GM18870 (cell line): ENCODE data around the gene TMEM134.
"Not testable (repeated sequence)": the region's sequence is repeated elsewhere in the genome, so short reads cannot be mapped to it uniquely, and the experiment has no call there.

Experiments used
- ATAC-seq: cut with Tn5 transposase; IDR thresholded peaks from one replicate; pipeline ENCODE4 v1.9.1; 2021; ENCODE audit warnings: moderate library complexity; ENCODE audit not compliant: unreplicated experiment

The TMEM134 gene

DNA sequence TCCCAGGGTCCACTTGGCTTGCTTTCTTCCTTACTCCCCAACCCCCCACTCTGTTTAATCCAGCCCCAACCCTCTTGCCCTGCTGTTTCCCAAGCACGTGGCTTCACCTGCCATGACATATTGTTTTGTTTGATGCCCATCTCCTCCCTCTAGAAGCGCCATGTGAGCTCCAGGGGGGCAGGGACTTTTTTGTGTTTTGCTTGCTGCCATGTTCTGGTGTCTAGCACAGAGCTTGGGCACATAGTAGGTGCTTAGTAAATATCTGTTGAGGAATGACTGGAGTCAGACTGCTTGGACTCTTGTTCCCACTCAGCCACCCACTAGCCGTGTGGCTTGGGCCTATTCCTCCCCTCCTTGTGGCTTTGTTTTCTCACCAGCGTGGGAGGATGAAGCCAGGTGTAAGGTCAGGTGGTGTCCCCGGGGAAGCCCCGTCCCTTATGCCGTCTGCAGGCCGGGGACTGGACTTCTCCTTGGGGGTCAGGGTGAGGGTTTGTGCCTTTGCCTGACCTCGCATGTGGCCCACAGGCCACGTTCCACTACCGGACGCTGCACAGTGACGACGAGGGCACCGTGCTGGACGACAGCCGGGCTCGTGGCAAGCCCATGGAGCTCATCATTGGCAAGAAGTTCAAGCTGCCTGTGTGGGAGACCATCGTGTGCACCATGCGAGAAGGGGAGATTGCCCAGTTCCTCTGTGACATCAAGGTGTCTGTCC lies 17.6 kb upstream of the TMEM134 start:
- peak; percentile 28 for ATAC-seq

DNA sequence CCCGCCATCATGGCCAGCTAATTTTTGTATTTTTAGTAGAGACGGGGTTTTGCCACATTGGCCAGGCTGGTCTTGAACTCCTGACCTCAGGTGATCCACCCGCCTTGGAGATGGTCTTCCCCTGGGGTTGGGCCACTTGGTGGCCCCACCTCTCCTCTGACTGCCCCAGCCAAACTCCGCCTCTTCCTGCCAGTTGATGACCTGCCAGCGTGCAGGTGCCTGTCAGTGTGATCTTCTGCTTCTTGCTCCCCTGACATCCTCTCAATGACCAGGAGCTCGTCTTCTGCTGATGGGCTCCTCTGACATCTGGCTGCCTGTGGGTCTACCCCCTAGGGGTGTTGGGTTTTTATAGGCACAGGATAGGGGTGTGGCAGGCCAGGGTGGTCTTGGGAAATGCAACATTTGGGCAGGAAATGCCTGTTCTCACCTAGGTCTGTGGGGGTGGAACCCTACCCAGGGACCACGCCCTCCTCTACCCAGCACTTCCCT lies 16.9 kb upstream of the TMEM134 start:
- ATAC-seq = not testable (repeated sequence)

DNA sequence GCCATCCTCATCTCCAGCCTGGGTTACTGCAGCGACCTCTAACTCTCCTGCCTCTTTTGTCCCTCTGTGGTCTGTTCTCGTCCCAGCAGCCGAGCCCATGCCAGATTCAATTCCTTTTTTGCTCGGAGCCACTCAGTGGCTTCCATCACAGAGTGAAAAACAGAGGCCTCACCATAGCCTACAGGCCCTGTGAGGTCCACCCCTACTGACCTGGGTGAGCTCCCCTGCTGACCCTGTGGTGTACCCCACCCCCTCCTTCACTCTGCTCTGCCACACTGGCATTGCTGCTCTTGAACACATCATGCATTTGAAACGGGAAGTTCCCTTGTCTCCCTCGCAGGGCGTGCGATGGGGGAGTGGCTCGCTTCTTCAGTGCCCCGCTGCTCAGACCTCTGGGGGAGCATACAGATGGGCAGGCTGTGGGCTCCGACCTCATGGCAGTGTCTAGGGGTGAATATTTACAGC lies 15.8 kb upstream of the TMEM134 start:
- no peak for ATAC-seq

DNA sequence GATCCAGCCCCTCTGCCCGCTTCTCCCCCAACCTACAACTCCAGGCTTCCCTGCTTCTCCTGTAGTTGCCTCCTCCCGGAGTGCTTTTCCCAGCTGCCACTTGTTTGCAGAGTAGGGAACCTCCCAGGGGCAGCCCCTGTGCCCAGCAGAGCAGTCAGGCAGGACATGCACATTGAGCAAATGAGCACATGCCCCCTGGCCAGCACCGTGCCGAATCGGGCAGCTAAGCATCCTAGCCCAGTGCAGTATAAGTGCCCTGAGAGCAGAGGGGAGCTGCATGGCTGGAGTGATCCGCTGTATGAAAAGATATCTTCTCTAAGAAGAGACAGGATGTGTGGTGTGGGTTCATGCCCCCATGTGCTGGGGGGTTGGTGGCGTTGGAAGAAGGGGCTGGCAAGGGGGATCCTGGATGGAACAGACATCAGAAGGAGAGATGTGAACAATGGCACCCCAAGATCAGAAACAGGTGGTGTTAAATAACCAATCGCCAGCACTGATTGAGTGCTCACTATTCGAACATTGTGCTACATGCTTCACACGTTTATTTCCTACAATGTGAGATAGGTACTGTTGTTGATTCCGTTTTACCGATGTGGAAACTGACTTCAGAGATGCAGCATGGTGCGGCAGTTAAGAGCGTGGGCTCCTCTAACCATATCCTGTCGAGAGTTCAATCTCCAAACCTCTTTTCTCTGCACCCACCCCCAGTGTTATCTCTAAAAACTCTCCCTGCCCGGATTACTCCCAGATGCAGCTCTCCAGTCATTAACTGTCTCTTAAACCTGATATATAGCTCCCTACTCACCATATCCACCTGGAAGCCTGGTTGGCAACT lies 15.0 kb upstream of the TMEM134 start:
- ATAC-seq = no peak

DNA sequence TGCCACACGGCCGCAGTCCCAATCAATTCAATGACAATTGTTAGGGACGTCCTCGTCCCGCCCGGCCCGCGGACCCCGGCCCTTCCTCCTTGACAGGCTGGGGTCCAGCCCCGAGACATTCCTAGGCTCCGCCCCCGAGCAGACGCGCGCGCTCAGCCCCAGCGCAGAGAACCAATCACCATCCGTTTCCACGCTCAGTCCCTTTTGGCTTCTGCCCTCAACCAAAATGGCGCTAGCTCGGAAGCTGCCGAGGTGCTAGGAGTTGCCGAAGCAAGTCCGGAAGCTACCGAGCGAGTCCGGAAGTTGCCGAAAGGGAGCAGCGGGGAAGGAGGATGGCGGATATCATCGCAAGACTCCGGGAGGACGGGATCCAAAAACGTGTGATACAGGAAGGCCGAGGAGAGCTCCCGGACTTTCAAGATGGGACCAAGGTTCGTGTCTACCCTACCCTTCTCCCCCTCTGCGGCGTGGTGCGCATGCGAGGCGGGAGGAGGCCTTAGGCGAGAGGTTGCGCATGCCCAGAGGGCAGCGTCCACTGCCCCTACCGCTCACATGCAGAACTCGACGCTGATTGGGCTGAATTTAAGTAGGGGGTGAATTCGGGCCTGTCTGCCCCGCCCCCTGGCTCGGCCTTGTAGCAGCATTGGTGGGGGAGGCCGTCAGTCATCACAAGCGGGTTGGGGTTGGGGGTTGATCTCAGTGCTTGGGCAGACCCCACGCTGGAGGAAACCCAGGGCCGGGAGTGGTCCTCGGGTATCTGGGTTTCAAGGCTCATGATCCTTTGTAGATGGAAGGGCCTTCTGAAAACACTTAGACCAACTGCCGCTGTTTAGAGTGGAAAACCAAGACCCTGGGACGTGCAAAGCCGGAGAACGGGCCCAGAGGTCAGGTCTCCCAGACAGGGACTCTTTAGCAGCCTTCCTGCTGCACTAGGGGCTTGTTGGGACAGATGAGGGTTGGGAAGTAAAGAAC lies 14.1 kb upstream of the TMEM134 start, which contains the start of gene AIP:
Gene AIP, plus strand, starts transcription at position 200 of the 972 bp plus-strand sequence. Its CDS starts 133 bp downstream, at position 333.
- peak; percentile 75 for ATAC-seq

DNA sequence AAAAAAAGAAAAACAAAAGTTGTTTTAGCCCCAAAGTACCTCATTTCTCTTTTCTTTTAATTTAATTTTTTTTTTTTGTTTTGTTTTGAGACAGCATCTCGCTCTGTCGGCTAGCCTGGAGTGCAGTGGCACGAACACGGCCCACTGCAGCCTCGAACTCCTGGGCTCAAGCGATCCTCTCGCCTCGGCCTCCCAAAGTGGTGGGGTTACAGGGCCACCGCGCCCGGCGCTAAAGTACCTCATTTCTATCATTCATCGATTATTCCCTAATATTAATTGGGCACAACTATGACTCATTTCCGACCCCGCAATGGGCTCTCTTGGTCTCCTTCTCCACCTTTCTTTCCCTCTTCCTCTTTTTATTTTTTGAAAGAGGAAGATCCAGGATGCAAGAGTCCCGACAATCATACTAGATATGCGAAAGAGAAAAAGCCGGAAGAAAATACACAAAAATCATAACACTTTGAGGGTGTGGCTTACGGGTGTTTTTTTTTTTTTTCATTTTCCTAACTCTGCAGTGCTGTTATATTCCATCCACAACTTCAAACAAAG lies 13.3 kb upstream of the TMEM134 start:
- ATAC-seq = no peak

DNA sequence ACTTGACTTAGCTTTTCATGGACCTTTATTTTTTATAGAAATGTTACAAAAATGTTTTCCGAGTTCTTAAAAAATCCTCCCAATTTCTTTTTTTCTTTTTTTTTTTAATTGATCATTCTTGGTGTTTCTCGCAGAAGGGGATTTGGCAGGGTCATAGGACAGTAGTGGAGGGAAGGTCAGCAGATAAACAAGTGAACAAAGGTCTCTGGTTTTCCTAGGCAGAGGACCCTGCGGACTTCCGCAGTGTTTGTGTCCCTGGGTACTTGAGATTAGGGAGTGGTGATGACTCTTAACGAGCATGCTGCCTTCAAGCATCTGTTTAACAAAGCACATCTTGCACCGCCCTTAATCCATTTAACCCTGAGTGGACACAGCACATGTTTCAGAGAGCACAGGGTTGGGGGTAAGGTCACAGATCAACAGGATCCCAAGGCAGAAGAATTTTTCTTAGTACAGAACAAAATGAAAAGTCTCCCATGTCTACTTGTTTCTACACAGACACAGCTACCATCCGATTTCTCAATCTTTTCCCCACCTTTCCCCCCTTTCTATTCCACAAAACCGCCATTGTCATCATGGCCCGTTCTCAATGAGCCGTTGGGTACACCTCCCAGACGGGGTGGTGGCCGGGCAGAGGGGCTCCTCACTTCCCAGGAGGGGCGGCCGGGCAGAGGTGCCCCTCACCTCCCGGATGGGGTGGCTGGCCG lies 8.4 kb upstream of the TMEM134 start:
- ATAC-seq = not testable (repeated sequence)

DNA sequence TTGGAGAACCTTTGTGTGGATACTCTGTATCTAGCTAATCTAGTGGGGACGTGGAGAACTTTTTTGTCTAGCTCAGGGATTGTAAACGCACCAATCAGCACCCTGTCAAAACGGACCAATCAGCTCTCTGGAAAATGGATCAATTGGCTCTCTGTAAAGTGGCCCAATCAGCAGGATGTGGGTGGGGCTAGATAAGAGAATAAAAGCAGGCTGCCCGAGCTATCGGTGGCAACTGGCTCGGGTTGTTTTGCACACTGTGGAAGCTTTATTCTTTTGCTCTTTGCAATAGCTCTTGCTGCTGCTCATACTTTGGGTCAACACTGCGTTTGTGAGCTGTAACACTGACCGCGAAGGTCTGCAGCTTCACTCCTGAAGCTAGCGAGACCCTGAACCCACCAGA lies 7.6 kb upstream of the TMEM134 start:
- not testable (repeated sequence) for ATAC-seq

DNA sequence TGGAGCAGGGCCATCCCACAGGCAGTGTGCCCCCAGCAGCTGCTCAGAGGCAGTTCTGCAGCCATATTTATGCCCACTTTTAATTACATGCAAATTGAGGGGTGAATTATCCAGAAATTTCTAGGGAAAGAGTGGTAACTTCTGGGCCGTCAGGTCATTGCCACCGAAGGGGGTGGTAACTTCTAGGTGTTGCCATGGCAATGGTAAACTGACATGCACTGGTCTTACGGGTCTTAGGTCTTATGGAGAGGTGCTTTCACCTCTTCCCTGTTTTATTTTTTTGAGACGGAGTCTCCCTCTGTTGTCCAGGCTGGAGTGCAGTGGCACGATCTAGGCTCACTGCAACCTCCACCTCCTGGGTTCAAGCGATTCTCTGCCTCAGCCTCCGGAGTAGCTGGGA lies 3.8 kb upstream of the TMEM134 start:
- ATAC-seq = no peak

DNA sequence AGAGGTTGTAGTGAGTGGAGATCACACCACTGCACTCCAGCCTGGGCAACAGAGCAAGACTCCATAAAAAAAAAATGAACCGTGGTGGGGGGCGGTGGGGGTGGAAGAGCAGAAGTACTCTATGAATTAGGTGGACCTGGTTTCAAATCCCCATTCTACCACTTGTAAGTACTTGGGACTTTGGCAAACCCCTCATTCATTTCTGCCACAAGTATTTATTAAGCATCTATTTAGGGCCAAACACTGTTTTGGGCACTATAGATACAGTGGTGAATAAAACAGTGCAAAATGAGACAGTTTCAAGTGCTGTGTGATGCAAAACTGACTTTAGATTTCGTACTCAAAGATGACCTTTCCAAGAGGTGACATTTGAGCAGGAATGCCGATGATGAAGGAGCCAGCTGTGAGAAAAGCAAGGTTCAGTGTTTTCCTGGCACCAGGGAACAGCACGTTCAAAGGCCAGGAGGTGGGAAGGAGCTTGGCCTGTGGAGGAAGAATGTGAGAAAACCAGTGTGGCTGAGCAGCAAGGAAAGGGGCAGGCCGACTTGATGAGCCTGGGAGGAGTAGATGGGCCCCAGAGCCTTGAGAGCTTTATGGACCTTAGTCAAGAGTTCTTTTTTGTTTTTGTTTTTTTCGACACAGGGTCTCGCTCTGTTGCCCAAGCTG lies 1.4 kb upstream of the TMEM134 start:
- ATAC-seq = no peak

DNA sequence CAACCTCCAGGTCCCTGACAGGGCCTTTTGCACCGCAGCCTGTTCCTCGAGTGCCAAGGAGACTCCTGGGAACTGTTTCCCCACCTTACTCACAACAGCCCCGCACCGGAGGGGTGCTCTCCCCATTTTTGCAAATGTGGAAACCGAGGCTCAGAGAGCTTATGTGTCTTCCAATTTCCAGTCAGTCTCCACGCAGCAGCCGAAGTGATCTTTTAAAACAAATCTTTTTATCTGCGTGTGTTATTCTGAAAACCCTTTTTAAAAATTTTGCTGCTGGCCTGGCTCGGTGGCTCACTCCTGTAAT lies 409 bp upstream of the TMEM134 start:
- no peak for ATAC-seq

DNA sequence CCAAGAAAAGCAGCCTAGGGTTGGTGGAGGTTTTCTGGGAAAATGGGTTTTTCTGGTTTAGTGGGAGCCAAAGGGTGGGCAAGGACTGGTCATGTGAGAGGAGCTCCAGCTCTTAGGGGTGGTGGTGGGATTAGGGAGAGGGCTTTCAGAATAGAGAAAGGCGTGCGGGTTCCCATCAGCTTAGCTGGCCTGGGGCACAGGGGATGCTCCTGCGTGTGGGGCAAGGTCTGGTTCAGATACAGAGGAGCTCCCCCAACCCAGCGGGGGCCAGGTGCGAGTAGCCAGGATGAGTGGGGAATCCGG lies 644 bp downstream of the TMEM134 start:
- ATAC-seq = no peak

DNA sequence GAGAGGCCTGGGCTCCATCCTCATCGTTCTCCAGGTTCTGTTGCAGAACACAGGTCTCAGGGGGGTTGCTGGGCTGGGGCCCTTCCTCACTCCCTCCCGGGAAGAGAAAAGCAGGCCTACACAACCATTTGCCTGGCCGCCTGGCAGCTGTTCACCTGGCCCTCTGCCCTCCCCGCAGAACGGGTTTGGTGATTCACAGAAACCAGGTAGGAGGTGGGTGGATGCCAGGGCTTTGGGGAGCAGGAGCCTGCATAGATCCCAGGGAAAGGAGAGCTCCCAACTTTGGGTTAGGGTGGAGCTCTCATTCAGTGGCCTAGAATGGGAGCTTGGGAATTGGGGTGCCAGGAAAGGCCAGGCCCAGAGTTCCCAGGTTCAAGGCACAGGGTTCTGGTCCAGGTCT lies 995 bp downstream of the TMEM134 start:
- ATAC-seq = no peak

DNA sequence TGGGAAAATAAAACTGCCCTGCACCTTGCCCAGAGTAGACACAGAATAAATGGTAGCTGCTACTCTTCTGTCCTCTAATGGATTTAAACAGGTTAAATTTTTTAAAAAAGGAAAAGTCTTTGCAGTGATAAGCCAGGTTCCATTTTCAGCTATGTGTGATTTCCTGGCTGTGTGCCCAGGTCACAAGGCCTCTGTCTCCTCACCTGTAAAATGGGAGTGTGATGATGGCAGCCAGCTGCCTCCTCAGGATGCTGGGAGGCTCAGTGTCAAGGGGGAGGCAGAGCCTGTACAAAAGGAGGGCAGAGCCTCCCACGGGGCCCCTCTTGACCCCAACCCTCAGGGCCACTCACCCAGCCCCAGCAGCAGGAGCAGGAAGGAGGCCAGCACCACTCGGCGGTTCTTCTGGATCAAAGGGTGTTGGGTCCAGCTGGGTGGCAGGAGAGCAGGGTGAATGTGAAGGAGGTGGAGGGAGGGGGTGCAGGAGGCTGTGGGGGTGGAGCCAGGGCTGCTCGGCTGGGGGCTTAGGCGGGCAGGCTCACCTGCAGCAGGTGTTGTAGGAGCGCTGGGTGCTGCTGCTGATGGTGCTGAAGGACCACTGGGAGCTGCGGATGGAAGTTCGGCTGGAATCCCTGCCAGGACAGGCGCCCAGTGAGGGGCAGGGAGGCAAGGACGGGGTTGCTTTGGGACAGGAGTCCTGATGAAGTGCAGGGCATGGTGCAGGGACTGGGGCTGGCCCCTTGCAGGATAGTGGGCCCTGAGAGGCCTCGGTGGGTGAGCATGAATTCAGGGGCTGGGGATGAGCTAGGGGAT lies 1.9 kb downstream of the TMEM134 start:
- ATAC-seq = no peak

DNA sequence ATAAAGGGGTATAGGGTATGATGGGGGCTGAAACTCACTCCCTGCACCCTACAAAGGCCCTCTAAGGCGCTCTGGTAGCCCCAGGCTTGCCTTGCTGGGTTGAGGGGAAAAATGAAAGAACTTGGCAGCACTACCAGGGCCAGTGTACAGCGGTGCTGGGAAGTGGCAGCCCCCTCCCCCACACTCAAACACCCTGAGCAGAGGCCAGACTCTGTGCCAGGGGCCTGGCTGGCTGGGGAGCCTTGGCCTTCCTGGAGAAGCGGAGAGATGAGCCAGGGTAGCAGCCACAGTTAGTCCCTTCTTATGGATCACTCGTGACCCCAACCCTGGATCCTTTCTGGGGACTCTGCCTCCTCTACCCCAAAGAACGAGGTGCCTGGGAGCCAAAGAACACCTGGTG lies 2.7 kb downstream of the TMEM134 start:
- no peak for ATAC-seq

DNA sequence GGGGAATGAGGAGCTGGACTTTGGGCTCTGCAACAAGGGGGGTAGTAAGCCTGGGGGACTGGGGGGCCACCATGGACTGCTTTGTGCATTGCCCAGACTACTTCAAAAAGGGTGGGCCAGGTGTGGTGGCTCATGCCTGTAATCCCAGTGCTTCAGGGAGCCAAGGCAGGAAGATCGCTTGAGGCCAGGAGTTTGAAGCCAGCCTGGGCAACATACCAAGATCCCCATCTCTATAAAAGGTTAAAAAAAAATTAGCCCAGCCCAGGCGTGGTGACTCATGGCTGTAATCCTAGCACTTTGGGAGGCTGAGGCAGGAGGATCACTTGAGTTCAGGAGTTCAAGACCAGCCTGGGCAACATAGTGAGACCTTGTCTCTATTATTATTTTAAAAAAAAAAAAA lies 3.5 kb downstream of the TMEM134 start:
- ATAC-seq = not testable (repeated sequence)

DNA sequence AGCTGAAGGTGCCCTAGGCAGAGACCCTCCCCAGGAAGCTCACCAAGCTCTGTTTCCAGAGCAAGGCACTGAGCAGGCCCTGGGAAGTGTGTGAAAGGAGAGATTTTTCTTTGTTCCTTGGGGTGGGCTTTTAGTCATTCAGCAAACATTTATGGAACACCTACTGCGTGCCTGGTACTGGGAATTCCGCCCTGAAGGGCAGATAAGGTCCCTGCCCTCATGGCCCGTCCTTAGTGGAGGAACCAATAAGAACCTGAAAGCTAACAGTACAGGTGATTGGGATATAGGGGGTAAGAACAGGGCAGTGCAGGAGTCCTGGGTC lies 3.9 kb downstream of the TMEM134 start:
- ATAC-seq = no peak

DNA sequence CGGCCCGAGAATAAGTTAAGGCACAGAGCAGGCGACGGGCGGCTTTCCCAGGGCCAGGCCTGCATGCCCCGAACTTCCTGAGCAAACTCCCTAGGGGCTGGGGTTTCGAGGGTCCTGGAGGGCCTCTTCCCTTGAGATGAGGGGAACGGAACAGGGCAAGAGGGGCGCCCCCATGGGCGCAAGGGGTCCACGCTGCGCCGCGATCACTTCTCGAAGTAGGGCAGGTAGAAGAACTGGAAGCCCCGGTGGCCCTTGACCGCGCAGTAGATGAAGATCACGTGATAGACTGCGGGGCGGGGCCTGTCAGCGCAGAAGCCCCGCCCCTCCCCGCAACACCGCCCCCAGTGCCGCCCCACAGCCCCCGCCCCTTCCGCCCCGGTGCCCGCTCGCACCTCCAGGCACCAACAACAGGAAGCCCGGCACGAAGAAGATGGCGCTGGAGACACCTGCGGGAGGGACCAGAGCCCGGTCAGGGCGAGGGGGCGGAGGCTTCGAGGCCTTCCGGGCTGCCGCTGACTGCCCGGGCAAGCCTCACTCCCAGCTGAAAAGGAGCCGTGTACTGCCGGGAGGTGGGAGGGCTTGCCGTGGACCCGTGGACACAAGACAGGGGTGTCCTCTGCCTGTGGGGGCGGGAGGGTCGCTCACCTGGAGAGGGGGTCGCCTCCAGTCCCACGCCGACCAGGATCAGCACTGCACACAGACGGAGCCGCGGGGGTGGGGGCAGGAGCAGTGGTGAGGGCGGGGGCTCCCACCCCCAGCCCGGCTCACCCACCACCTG lies 4.5 kb downstream of the TMEM134 start:
- no peak for ATAC-seq
